Gastroesophageal sphincter (tissue), 4 donors: Measurements from ENCODE around the gene STRIP2. TPM values are rescaled to one million over a fixed set of nuclear protein-coding genes. Genes with fewer than 3 reads are reported as not detected.
"Not testable (repeated sequence)": the region's sequence is repeated elsewhere in the genome, so short reads cannot be mapped to it uniquely, and the experiment has no call there.

ENCODE experiments used
- ATAC-seq: fragments of 150-250 bp; one replicate; pipeline ENCODE4 v1.9.1; 2016; ENCODE audit warnings: mild to moderate bottlenecking, moderate library complexity
- H3K27ac ChIP-seq, 4 donors: fragments of 200-600 bp; sonication (generic) in 3 of 4; 1 replicate in 3 of 4; 2 replicates in 1 of 4; pipeline ENCODE4 v1.5.1; 2016 to 2019
- H3K27me3 ChIP-seq: fragments of 200-600 bp; sonication (generic); one replicate; pipeline ENCODE4 v1.5.1; 2019
- H3K36me3 ChIP-seq, 2 donors: fragments of 200-600 bp; sonication (generic); one replicate each; pipeline ENCODE4 v1.5.1; 2019; ENCODE audit warnings: control low read depth in 1 of 2
- H3K4me1 ChIP-seq, 3 donors: fragments of 200-600 bp; sonication (generic); 1 replicate in 2 of 3; 2 replicates in 1 of 3; pipeline ENCODE4 v1.5.1; 2016 to 2019; ENCODE audit warnings: control low read depth in 2 of 3
- H3K4me3 ChIP-seq, 2 donors: fragments of 200-600 bp; sonication (generic); one replicate each; pipeline ENCODE4 v1.5.1; 2019; ENCODE audit warnings: mild to moderate bottlenecking in 1 of 2, moderate library complexity in 1 of 2
- H3K9me3 ChIP-seq, 3 donors: fragments of 200-600 bp; sonication (generic); one replicate each; pipeline ENCODE4 v1.5.1; 2017 to 2019; ENCODE audit warnings: control low read depth in 2 of 3
- EP300 ChIP-seq: sonication (generic); formaldehyde crosslinking; IDR thresholded peaks from one replicate; pipeline ENCODE4 v1.6.1; 2017; ENCODE audit warnings: antibody characterized with exemption, mild to moderate bottlenecking
- POLR2A ChIP-seq, 2 donors: fragments of 450-650 bp; IDR thresholded peaks; one replicate each; pipeline ENCODE4 v1.6.1; 2017; ENCODE audit warnings: antibody characterized with exemption in 2 of 2, mild to moderate bottlenecking in 2 of 2, moderate library complexity in 1 of 2
- POLR2AphosphoS5 ChIP-seq: sonication (generic); formaldehyde crosslinking; IDR thresholded peaks from one replicate; pipeline ENCODE4 v1.6.1; 2017; ENCODE audit warnings: antibody characterized with exemption
- WGBS, 2 donors: methylation state at CpG; one replicate each; pipeline ENCODE4 v1.1.5; 2018; ENCODE audit warnings: low coverage in 1 of 2; 5-methylcytosine and 5-hydroxymethylcytosine counted together
- total RNA-seq, 4 donors: library from RNA; depleted of rRNA; stranded (reverse); fragments of >200 nt; gene quantifications; one replicate each; pipeline ENCODE4 v1.1.0, GENCODE V29; 2016
- TF ChIP-seq, protein P1 (sequence below), 4 experiments: fragments of 200-600 bp in 2 of 4; fragments of 450-650 bp in 2 of 4; sonication (generic) in 1 of 4; IDR thresholded peaks; one replicate each; pipeline ENCODE4 v1.5.1; 2017 to 2019; ENCODE audit warnings: antibody characterized with exemption in 4 of 4, mild to moderate bottlenecking in 2 of 4, moderate library complexity in 2 of 4

Gene STRIP2
- total RNA-seq, 4 donors from 2014 or later, result 1.2 to 2.6 (median 1.9) TPM

DNA sequence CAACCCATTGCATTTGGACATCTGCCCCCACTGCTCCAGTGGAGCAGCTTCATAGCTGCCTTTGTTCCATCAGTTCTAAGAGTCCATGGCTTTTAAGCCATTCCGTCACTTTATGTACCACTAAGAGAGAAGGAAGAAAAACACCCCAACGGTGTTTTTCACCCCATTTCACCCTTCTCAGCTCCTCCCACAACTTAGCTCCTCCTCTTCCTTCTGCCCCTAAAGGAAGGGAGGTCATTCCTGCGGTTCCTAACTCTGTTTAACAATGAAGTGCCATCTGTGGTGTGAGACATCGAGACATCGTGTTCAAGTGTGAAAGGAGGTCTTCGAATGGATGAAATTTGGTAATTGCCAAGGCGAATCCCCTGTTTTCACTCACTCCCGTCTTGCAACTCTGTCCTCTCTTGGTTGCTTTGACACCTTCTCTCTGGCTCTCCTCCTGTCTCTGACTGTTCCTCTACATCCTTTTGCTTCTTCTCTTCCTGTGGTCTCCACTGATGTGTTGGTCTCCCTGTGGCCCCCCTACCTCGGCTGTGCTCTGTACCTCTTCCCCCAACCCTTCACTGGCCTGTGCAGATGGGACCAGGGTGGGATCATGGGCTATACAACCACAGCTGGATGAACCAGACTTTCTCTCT lies 91.1 kb downstream of the STRIP2 start:
- ATAC-seq, result no peak
- no peak overlapping the region for H3K27ac ChIP-seq
- no peaks in the 10 kb centered on the region for H3K36me3 ChIP-seq
- 82 to 100% methylated on average over 1 to 9 of the region's 9 CpGs for WGBS, 2 donors
- no peak for TF ChIP-seq EP300
- TF ChIP-seq, protein P1, sequence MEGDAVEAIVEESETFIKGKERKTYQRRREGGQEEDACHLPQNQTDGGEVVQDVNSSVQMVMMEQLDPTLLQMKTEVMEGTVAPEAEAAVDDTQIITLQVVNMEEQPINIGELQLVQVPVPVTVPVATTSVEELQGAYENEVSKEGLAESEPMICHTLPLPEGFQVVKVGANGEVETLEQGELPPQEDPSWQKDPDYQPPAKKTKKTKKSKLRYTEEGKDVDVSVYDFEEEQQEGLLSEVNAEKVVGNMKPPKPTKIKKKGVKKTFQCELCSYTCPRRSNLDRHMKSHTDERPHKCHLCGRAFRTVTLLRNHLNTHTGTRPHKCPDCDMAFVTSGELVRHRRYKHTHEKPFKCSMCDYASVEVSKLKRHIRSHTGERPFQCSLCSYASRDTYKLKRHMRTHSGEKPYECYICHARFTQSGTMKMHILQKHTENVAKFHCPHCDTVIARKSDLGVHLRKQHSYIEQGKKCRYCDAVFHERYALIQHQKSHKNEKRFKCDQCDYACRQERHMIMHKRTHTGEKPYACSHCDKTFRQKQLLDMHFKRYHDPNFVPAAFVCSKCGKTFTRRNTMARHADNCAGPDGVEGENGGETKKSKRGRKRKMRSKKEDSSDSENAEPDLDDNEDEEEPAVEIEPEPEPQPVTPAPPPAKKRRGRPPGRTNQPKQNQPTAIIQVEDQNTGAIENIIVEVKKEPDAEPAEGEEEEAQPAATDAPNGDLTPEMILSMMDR (IDR thresholded peaks at IDR 0.05), result no peak
- TF ChIP-seq POLR2A (IDR thresholded peaks at IDR 0.05), result no peak
- H3K9me3 ChIP-seq, result no peaks in the 10 kb centered on the region
- no peak overlapping the region for H3K4me3 ChIP-seq
- peaks cover 34% of the 10 kb centered on the region for H3K27me3 ChIP-seq
- H3K4me1 ChIP-seq, result no peaks in the 10 kb centered on the region

DNA sequence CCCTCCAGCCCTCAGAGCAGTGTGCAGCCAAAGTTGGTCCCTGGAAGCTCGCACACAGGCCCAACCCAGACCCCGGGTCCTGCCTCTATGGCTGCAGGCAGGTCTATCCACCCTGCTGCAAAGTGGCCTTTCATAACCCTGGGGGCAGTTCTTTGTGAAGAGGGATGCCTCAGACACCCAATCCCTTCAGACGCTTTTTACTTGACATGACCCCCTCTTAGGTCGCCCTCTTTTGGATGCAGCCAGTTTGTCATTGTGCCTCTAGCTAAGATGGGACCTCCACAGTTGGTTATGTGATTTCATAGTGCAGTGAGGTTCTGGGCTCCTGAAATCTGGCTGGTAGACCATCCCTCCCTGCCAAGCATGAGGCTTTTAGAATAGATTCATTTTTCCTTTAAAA lies 95.4 kb downstream of the STRIP2 start:
- no peak overlapping the region for H3K27ac ChIP-seq
- peaks cover 11% of the 10 kb centered on the region for H3K27me3 ChIP-seq
- no peak overlapping the region for H3K4me3 ChIP-seq
- no peak for TF ChIP-seq EP300
- TF ChIP-seq POLR2A (IDR thresholded peaks at IDR 0.05), result no peak
- TF ChIP-seq POLR2AphosphoS5, result no peak
- TF ChIP-seq, protein P1 (IDR thresholded peaks at IDR 0.05), result no peak
- no peaks in the 10 kb centered on the region for H3K4me1 ChIP-seq
- ATAC-seq, result no peak
- H3K9me3 ChIP-seq, result no peaks in the 10 kb centered on the region
- no peaks in the 10 kb centered on the region for H3K36me3 ChIP-seq
- WGBS, 2 donors, result no CpG with 5 or more reads among the region's 4 CpGs

DNA sequence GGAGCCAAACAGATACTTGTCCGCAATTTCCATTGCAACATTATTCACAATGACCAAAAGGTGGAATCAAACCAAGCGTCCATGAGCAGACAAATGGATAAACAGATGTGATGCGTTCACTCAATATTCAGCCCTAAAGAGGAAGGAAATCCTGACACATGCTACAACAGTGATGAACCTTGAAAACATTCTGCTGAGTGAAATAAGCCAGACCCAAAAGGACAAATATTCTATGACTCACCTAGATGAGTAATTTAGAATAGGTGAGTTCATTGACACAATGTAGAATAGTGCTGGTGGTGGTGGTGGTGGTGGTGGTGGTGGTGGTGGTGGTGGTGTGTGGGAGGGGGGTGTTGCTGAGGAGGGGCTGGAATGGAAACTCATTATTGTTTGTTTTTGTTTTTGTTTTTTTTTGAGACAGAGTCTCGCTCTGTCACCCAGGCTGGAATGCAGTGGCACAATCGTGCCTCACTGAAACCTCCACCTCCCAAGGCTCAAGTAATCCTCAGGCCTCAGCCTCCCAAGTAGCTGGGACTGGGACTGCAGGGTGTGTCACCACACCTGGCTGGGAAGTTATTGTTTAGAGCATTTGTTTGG lies 96.7 kb downstream of the STRIP2 start:
- peaks cover 4% of the 10 kb centered on the region for H3K27me3 ChIP-seq
- no peaks in the 10 kb centered on the region for H3K9me3 ChIP-seq
- no peaks in the 10 kb centered on the region for H3K4me1 ChIP-seq
- H3K27ac ChIP-seq, result no peak overlapping the region
- H3K36me3 ChIP-seq, result no peaks in the 10 kb centered on the region
- WGBS, 2 donors, result 52 to 66% methylated on average over 3 to 5 of the region's 5 CpGs
- no peak overlapping the region for H3K4me3 ChIP-seq
- no peak for ATAC-seq
- TF ChIP-seq POLR2AphosphoS5 (no peak), EP300 (no peak), POLR2A (IDR thresholded peaks at IDR 0.05) (no peak)

DNA sequence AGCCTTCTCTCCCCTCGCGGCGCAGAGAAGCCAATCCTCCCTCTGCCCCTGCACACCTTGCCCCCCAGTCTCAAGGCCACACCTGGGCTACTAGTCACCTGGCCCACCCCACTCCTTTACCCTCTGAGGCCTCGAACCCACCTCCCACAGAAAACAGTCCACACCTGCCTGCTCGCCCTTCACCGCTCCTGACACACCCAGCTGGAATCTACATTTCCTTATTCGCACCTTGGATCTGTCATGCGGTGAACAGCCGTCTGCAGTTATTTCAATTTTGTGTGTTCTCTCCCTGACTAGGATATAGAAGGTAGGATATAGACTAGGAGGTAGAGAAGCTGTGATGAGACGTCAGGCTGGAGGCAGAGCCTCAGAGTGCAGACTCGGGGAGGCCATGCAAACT lies 97.5 kb downstream of the STRIP2 start:
- H3K9me3 ChIP-seq, result no peaks in the 10 kb centered on the region
- no peak overlapping the region for H3K4me3 ChIP-seq
- H3K4me1 ChIP-seq, result no peaks in the 10 kb centered on the region
- H3K27ac ChIP-seq, result no peak overlapping the region
- 80 to 81% methylated on average over 6 to 7 of the region's 11 CpGs for WGBS, 2 donors
- no peaks in the 10 kb centered on the region for H3K36me3 ChIP-seq
- no peaks in the 10 kb centered on the region for H3K27me3 ChIP-seq
- no peak for ATAC-seq
- no peak for TF ChIP-seq POLR2AphosphoS5
- TF ChIP-seq EP300, result no peak
- TF ChIP-seq, protein P1 (IDR thresholded peaks at IDR 0.05), result no peak
- TF ChIP-seq POLR2A (IDR thresholded peaks at IDR 0.05), result no peak

DNA sequence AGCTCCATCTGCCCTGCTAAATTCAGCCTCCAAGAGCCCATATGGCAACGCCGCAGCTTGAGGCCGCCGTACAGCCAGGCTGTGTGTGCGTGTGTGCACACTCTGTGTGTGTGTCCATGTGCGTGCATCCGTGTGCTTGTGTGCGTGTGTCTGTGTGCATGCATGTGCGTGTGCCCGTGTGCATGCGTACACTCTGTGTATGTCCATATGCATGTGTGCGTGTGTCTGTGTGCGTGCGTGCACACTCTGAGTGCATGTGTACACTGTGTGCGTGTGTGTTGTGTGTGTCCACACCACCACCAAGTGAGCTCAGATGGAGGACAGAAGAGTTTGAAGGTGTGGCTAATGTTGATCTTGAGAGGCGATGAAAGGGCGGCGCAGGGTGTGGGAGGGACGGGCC lies 98.1 kb downstream of the STRIP2 start:
- H3K27me3 ChIP-seq, result no peaks in the 10 kb centered on the region
- no peak for ATAC-seq
- H3K27ac ChIP-seq, result no peak overlapping the region
- no peak overlapping the region for H3K4me3 ChIP-seq
- no peaks in the 10 kb centered on the region for H3K36me3 ChIP-seq
- no peaks in the 10 kb centered on the region for H3K4me1 ChIP-seq
- H3K9me3 ChIP-seq, result no peaks in the 10 kb centered on the region
- WGBS, 2 donors, result 100% methylated on average over 4 of the region's 19 CpGs; no CpG with 5 or more reads in 1 of the 2 donors
- TF ChIP-seq POLR2AphosphoS5, result no peak

DNA sequence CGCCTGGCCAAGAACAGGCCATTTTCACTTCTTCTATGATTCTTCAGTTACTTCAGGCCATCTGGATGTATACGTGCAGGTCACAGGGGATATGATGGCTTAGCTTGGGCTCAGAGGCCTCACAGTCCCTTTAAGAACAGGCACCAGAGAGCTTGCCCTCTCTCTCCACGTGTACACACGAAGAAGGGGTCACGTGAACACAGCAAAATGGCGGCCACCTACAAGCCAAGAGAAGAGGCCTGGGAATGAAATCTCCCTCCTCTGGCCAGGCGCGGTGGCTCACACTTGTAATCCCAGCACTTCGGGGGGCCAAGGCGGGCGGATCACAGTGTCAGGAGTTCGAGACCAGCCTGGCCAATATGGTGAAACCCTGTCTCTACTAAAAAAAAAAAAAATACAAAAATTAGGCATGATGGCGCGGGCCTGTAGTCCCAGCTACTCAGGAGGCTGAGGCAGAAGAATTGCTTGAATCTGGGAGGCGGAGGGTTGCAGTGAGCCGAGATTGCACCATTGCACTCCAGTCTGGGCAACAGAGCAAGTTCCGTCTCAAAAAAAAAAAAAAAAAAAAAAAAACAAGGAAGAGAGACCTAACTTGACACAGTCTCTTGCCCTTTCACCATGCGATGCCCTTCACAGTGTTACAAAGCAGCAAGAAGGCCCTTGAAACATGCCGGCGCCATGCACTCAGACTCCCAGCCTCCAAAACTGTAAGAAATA lies 100.5 kb downstream of the STRIP2 start:
- WGBS, 2 donors, result 90 to 93% methylated on average over 5 to 7 of the region's 20 CpGs
- H3K4me1 ChIP-seq, H3K36me3 ChIP-seq, ATAC-seq, H3K9me3 ChIP-seq, H3K27me3 ChIP-seq, H3K4me3 ChIP-seq, H3K27ac ChIP-seq: not testable (repeated sequence)
